ENCODE results near the gene TMEM114. TPM values are rescaled to one million over a fixed set of nuclear protein-coding genes. Genes with fewer than 3 reads are reported as not detected.

TMEM114 gene
- polyA plus RNA-seq, 1 experiment: not detected

DNA sequence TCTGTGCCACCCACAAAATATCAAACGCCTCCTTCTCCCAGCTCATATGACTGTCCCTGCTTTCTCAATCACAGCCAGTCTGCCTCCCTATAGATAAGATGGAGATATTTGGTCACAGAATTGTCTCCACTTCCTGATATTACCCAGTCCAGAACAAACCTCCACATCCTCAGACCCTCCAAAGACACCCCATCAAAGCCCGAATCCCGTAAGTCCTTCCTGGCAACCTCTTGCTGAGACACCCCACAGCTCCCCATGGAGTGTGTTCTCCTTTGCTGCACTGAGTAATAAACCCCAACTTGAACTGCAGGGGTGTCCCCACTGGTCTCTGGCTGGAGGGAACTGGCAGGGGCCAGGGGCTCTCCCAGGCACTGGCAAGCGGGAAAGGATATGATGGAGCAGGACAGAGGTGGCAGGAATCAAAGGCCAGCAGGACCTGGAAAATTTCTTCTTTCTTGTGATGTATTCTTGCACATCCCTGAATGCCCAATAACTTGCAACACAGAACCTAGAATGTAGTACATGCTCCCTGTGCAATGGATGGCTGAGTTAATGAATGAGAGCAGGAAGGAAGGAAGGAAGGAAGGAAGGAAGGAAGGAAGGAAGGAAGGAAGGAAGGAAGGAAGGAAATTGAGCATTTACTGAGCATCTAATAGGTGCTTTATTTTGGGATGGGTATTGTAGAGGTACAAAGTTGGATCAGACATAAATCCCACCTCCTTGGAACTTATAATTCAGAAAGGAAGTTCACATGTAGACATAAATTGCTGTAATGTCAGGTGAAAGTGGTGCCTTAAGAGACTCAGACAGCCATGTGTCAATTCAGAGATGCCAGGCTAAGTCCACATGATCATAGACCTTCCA lies 13.9 kb downstream of the TMEM114 start:
- ChIA-PET POLR2A (no interaction called here), CTCF (no interaction called here)

DNA sequence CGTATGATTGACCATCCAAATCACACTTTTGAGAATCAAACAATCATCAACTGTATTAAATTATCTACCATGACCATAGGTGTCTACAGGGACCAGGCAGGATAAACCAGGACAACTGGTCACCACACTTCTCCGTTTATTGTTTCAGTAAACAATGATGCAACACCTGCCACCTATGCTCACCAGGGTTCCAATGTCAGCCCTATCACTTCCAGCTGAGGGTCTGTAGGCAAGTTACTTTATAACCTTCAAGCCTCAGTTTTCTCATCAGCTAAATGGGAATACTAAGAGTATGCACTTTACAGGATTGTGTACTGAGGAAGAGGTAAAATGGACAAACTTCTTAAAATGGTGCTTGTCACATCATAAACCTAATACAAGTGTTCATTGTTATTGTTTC lies 14.9 kb downstream of the TMEM114 start:
- DNase-seq (ENCODE audit: low read depth, low spot score): no peak
- H3K27ac ChIP-seq (ENCODE audit: low read depth, low read length): no peak overlapping the region
- peaks cover 9% of the 10 kb centered on the region for H3K27me3 ChIP-seq (ENCODE audit: control insufficient read depth, insufficient read depth, low read length)
- CTCF ChIA-PET: no interaction called here
- no peaks in the 10 kb centered on the region for H3K9me3 ChIP-seq (ENCODE audit: control insufficient read depth, insufficient read depth, low read length)
- TF ChIP-seq, protein P1, sequence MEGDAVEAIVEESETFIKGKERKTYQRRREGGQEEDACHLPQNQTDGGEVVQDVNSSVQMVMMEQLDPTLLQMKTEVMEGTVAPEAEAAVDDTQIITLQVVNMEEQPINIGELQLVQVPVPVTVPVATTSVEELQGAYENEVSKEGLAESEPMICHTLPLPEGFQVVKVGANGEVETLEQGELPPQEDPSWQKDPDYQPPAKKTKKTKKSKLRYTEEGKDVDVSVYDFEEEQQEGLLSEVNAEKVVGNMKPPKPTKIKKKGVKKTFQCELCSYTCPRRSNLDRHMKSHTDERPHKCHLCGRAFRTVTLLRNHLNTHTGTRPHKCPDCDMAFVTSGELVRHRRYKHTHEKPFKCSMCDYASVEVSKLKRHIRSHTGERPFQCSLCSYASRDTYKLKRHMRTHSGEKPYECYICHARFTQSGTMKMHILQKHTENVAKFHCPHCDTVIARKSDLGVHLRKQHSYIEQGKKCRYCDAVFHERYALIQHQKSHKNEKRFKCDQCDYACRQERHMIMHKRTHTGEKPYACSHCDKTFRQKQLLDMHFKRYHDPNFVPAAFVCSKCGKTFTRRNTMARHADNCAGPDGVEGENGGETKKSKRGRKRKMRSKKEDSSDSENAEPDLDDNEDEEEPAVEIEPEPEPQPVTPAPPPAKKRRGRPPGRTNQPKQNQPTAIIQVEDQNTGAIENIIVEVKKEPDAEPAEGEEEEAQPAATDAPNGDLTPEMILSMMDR (IDR thresholded peaks at IDR 0.05; ENCODE audit: low read depth, low read length): no peak
- H3K4me3 ChIP-seq (ENCODE audit: low read depth, low read length): no peak overlapping the region
- POLR2A ChIA-PET: no interaction called here

More for the DNA sequence above, 13.9 kb downstream of the TMEM114 start:
- TF ChIP-seq, protein P1 (IDR thresholded peaks at IDR 0.05; ENCODE audit: low read depth, low read length): no peak
- Histone ChIP-seq H3K4me3 (ENCODE audit: low read depth, low read length) (no peak overlapping the region), H3K27ac (ENCODE audit: low read depth, low read length) (no peak overlapping the region), H3K27me3 (ENCODE audit: control insufficient read depth, insufficient read depth, low read length) (peaks cover 10% of the 10 kb centered on the region), H3K9me3 (ENCODE audit: control insufficient read depth, insufficient read depth, low read length) (no peaks in the 10 kb centered on the region)
- no peak for DNase-seq (ENCODE audit: low read depth, low spot score)

DNA sequence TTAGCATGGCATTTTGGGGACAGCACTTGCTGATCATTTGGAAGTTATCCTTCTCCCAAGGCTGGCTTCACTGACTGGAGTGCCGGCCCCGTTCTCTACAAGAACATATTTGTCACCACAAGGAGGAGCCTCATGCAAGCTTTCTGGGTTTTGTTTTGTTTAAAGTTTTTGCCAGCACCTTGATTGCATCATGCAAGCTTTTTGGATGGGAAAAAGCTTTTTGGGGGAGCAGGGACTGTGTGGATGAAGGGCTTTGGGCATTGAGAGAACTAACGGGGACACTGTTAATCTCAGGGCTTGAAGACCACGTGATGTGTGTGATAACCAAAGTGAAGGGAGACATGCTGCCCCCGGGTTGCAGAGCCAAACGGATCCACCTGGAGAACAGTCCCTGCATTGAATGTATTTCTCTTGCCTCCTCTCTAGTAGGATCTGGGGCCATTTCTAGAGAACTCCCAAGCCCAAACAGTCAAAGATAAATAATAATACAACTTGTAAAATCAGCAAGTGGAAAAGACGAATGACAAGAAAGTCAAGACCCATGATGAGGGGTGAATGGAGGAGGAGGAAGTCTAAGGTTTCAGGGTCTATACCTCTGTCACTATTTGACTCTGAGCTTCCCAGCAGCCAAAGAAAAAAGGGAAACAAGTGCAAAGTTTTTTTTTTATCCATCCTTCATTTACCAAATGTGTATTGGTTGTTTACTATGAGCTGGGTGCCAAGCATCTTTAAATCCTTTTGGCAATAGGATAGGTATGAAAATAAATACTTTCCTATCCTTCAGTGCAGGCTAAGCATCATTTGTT lies 17.2 kb downstream of the TMEM114 start:
- ChIA-PET POLR2A (no interaction called here), CTCF (interaction anchor here (0.5 to 2.9 kb wide), 6 partner anchors 11 to 1086 kb away, joined by 3 to 14 read pairs (median 6); no protein-coding TSS in a partner anchor)
- no peak for DNase-seq (ENCODE audit: low read depth, low spot score)
- Histone ChIP-seq H3K4me3 (ENCODE audit: low read depth, low read length) (0 out of 2 replicates have a peak overlapping the region, but pooled peaks have one; percentile 7), H3K9me3 (ENCODE audit: control insufficient read depth, insufficient read depth, low read length) (no peaks in the 10 kb centered on the region), H3K27ac (ENCODE audit: low read depth, low read length) (no peak overlapping the region), H3K27me3 (ENCODE audit: control insufficient read depth, insufficient read depth, low read length) (peaks cover 9% of the 10 kb centered on the region)
- TF ChIP-seq, protein P1 (IDR thresholded peaks at IDR 0.05; ENCODE audit: low read depth, low read length): peak; percentile 56

DNA sequence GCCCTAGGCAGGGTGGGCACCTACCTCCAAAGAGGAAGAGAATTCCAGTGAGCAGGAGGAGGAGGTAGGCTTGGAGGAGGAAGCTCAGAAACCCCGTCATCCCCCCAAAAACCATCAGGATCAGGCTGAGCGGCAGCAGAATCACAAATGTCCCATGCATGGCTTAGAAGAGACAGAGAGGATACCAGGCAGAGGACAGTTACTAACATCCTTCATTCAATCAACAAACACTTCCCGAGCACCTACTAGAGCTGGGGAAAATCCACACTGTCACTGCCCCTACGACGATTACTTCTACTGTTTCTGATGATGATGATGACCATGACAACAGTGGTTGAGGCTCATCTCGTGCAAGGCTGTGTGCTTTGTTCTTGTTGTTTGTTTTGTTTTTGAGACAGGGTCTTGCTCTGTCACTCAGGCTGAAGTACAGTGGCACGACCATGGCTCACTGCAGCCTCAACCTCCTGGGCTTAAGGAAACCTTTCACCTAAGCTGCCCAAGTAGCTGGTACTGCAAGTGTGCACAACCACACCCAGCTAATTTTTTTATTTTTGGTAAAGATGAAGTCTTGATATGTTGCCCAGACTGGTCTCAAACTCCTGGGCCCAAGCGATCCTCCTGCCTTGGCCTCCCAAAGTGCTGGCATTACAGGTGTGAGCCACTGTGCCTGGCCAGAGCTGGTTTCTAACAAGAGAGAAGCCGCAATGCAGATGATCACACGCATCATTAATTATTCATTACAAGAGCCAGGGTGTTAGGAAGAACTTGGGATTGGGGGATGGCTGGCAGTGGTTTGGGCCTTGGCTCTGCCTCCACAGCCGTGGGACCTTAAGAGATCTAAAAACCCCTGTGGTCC lies 18.0 kb downstream of the TMEM114 start:
- ChIA-PET POLR2A (no interaction called here), CTCF (interaction anchor here (0.8 to 2.9 kb wide), 5 partner anchors 12 to 308 kb away, joined by 3 to 14 read pairs (median 7); no protein-coding TSS in a partner anchor)
- Histone ChIP-seq H3K4me3 (ENCODE audit: low read depth, low read length) (no peak overlapping the region), H3K9me3 (ENCODE audit: control insufficient read depth, insufficient read depth, low read length) (no peaks in the 10 kb centered on the region), H3K27ac (ENCODE audit: low read depth, low read length) (no peak overlapping the region), H3K27me3 (ENCODE audit: control insufficient read depth, insufficient read depth, low read length) (peaks cover 9% of the 10 kb centered on the region)
- no peak for DNase-seq (ENCODE audit: low read depth, low spot score)
- TF ChIP-seq, protein P1 (IDR thresholded peaks at IDR 0.05; ENCODE audit: low read depth, low read length): no peak

All from AG04450 (cell line).